Measurements from ENCODE around the gene HSD3B1.
"Not testable (repeated sequence)": the region's sequence is repeated elsewhere in the genome, so short reads cannot be mapped to it uniquely, and the experiment has no call there.

HSD3B1 gene

GRCh38 chr1:119556423-119556822 lies 49.4 kb downstream of the HSD3B1 start:
- no peak for DNase-seq

DNA sequence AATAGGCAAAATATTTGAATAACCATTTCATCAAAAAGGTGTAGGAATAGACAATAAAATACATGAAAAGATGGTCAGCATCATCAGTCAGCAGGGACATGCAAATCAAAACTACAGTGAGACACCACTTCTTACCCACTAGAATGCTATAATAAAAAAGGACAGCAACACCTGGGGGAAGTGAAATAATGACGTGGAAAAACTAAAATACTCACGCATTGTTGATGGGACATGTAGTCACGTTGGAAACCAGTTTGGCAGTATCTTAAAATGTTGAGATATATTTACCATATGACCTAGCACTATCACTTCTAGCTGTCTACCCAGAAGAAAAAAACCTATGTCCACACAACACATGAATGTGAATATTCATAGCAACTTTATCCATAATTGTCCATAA lies 53.4 kb downstream of the HSD3B1 start:
- DNase-seq, result not testable (repeated sequence)

DNA sequence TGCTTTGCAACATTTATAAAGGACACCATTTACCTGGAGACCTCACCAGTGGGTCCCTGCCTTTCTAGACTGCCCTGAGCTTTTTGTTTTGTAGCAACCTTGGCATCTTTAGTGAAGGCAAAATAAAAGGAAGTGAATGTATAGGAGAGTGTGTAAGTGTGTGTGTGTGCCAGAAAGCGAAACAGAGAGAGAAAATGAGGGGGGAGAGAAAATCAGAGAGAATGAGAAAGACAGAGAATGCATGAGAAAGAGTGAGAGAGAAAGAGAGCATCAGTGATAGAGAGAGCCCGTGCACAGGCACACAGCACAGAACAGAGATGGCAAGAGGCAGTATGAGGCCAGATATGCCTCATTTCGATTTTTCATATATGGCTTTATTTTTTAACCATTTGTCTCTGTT lies 57.5 kb downstream of the HSD3B1 start:
- no peak for DNase-seq
